ENCODE measurements around the gene R3HDML. TPM values are rescaled to one million over a fixed set of nuclear protein-coding genes. Genes with fewer than 3 reads are reported as not detected.
A peak's percentile ranks its signal among the peaks of the same experiment; 100 is the strongest.

R3HDML gene
- total and polyA plus RNA-seq, 9 of the 15 experiments (the other 6 are each of a cell fraction or from before 2014, with no cell fraction given) = not detected

DNA sequence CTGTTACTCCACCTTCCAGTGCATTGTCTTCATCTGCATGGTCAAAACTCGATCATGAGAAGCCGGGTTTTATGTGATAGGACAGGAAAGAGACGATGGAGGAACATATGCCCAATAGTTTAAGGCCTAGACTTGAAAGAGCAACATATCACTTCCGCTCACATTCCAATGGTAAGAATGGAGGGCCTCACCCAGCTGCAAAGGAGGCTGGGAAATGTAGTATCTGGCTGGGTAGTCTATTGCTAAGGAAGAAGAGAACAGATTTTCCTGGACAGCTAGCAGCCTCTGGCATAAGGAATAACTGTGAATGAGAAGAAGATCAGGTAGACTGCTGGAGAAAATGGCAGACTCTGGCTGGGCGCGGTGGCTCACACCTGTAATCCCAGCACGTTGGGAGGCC lies 45.1 kb upstream of the R3HDML start (continued):
- TF ChIP-seq THRB (CRISPR knock-in tag; conservative IDR thresholded peaks at IDR 0.05) = no peak
- no peak for TF ChIP-seq ZNF583 (CRISPR knock-in tag; IDR thresholded peaks at IDR 0.05)
- no peak for TF ChIP-seq IRF2 (CRISPR knock-in tag; IDR thresholded peaks at IDR 0.05)
- TF ChIP-seq NFE2 (IDR thresholded peaks at IDR 0.05; ENCODE audit: low read depth) = no peak
- TF ChIP-seq MAZ (CRISPR knock-in tag; conservative IDR thresholded peaks at IDR 0.05 in 1 of 2, IDR thresholded peaks at IDR 0.05 in 1 of 2) = no peak
- no peak for TF ChIP-seq BRCA1 (IDR thresholded peaks at IDR 0.05)
- no peak for TF ChIP-seq BRCA1 (CRISPR knock-in tag; IDR thresholded peaks at IDR 0.05)
- no peak for TF ChIP-seq RBM17 (IDR thresholded peaks at IDR 0.05; ENCODE audit: borderline replicate concordance, low read depth, low read length)
- TF ChIP-seq CC2D1A (IDR thresholded peaks at IDR 0.05) = no peak
- TF ChIP-seq COPS2 (conservative IDR thresholded peaks at IDR 0.05) = no peak
- TF ChIP-seq NR2C1 (IDR thresholded peaks at IDR 0.05) = no peak
- TF ChIP-seq NR2C1 (tag; IDR thresholded peaks at IDR 0.05) = peak; percentile 64
- TF ChIP-seq, protein P1, sequence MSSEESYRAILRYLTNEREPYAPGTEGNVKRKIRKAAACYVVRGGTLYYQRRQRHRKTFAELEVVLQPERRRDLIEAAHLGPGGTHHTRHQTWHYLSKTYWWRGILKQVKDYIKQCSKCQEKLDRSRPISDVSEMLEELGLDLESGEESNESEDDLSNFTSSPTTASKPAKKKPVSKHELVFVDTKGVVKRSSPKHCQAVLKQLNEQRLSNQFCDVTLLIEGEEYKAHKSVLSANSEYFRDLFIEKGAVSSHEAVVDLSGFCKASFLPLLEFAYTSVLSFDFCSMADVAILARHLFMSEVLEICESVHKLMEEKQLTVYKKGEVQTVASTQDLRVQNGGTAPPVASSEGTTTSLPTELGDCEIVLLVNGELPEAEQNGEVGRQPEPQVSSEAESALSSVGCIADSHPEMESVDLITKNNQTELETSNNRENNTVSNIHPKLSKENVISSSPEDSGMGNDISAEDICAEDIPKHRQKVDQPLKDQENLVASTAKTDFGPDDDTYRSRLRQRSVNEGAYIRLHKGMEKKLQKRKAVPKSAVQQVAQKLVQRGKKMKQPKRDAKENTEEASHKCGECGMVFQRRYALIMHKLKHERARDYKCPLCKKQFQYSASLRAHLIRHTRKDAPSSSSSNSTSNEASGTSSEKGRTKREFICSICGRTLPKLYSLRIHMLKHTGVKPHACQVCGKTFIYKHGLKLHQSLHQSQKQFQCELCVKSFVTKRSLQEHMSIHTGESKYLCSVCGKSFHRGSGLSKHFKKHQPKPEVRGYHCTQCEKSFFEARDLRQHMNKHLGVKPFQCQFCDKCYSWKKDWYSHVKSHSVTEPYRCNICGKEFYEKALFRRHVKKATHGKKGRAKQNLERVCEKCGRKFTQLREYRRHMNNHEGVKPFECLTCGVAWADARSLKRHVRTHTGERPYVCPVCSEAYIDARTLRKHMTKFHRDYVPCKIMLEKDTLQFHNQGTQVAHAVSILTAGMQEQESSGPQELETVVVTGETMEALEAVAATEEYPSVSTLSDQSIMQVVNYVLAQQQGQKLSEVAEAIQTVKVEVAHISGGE (CRISPR knock-in tag; IDR thresholded peaks at IDR 0.05) = no peak
- no peak for TF ChIP-seq ZNF253 (CRISPR knock-in tag; conservative IDR thresholded peaks at IDR 0.05)
- no peak for TF ChIP-seq TAF7 (tag; IDR thresholded peaks at IDR 0.05)
- TF ChIP-seq YY1 (IDR thresholded peaks at IDR 0.05; ENCODE audit: borderline replicate concordance in 1 of 3, control insufficient read depth in 1 of 3, extremely low read depth in 1 of 3, insufficient read depth in 3 of 3, insufficient read length in 1 of 3, insufficient replicate concordance in 2 of 3, low read depth in 1 of 3, low read length in 2 of 3) = peak in 1 of 3 experiments; percentile 71
- no peak for TF ChIP-seq PHF20 (IDR thresholded peaks at IDR 0.05; ENCODE audit: partially characterized antibody)
- TF ChIP-seq ZNF609 (CRISPR knock-in tag; IDR thresholded peaks at IDR 0.05; ENCODE audit: borderline replicate concordance) = no peak
- peak; percentile 22 to 32; a peak in 1 of 4 replicates for TF ChIP-seq SIX5 (IDR thresholded peaks at IDR 0.05; ENCODE audit: borderline replicate concordance in 1 of 2, insufficient read depth in 1 of 2, low read depth in 1 of 2, low read length in 2 of 2)
- TF ChIP-seq HCFC1 (IDR thresholded peaks at IDR 0.05; ENCODE audit: low read depth, low read length) = peak; percentile 71

Measured in K562 (cell line).